Inflammatory macrophage treated with lipopolysaccharide for 1 hour (primary cell): ENCODE data around the gene CPNE5.

Source experiments
- DNase-seq, 2 donors: peaks; one replicate each; pipeline ENCODE4 v3.0.0-alpha.2; 2020 to 2022

The CPNE5 gene

GRCh38 chr6:36838896-36839748 is at the start of gene CPNE5:
TSS of gene CPNE5 (minus strand) at chr6:36839444. CDS start at chr6:36839377, 67 bp downstream.
- DNase-seq = no peak

- no peak for DNase-seq
Measured at GRCh38 chr6:36888115-36888643, 48.9 kb upstream of the CPNE5 start.

- no peak for DNase-seq
Measured at GRCh38 chr6:36886950-36887618, 47.8 kb upstream of the CPNE5 start.

GRCh38 chr6:36885461-36886401 is 46.5 kb upstream of the CPNE5 start, which contains the start of gene C6orf89:
TSS of gene C6orf89 (plus strand) at chr6:36885952. CDS start at chr6:36899445, 13,493 bp downstream.
- peak; percentile 97 to 99 for DNase-seq

GRCh38 chr6:36884610-36885009 is 45.4 kb upstream of the CPNE5 start:
- no peak for DNase-seq

GRCh38 chr6:36875250-36875633 is 36.0 kb upstream of the CPNE5 start:
- no peak for DNase-seq

GRCh38 chr6:36874443-36875249 is 35.4 kb upstream of the CPNE5 start, which contains the start of gene PPIL1:
TSS of gene PPIL1 (minus strand) at chr6:36874803. CDS start at chr6:36874772, 31 bp downstream.
- peak; percentile 83 to 89 for DNase-seq

GRCh38 chr6:36873612-36874442 is 34.6 kb upstream of the CPNE5 start:
- peak in 1 of 2 donors; percentile 23 for DNase-seq

GRCh38 chr6:36873115-36873514 is 33.9 kb upstream of the CPNE5 start:
- no peak for DNase-seq

GRCh38 chr6:36871686-36872085 is 32.4 kb upstream of the CPNE5 start:
- DNase-seq = no peak

- no peak for DNase-seq
Measured at GRCh38 chr6:36867471-36868224, 28.4 kb upstream of the CPNE5 start.

- DNase-seq = no peak
Measured at GRCh38 chr6:36865835-36866234, 26.6 kb upstream of the CPNE5 start.

- DNase-seq = no peak
Measured at GRCh38 chr6:36863670-36864540, 24.7 kb upstream of the CPNE5 start.

- DNase-seq = no peak
Measured at GRCh38 chr6:36862848-36863382, 23.7 kb upstream of the CPNE5 start.

- no peak for DNase-seq
Measured at GRCh38 chr6:36862164-36862847, 23.1 kb upstream of the CPNE5 start.

GRCh38 chr6:36860126-36860525 is 20.9 kb upstream of the CPNE5 start:
- DNase-seq = no peak

GRCh38 chr6:36858407-36858981 is 19.2 kb upstream of the CPNE5 start:
- DNase-seq = no peak

- no peak for DNase-seq
Measured at GRCh38 chr6:36857325-36857724, 18.1 kb upstream of the CPNE5 start.
